ENCODE data around the gene OTUD6A. TPM values are rescaled to one million over a fixed set of nuclear protein-coding genes. Genes with fewer than 3 reads are reported as not detected.

OTUD6A gene
- polyA plus RNA-seq, 5 donors: not detected

Other genes with a start within 250 kb of the OTUD6A start
- not detected for gene AWAT2, start 12.5 kb upstream of the OTUD6A start, polyA plus RNA-seq (ENCODE audit: insufficient read depth in 1 of 5, insufficient read length in 5 of 5, low replicate concordance in 1 of 5)
- gene IGBP1, start 71.0 kb downstream of the OTUD6A start, polyA plus RNA-seq (ENCODE audit: insufficient read depth in 1 of 5, insufficient read length in 5 of 5, low replicate concordance in 1 of 5): 100 to 1,000 TPM in 4 of 5 donors, 10 to 100 TPM in 1; 83.4 to 120 (median 111) TPM
- under 1 TPM in 1 of 5 donors, not detected in 4; 0.09 TPM for gene DGAT2L6, start 115.0 kb downstream of the OTUD6A start, polyA plus RNA-seq (ENCODE audit: insufficient read depth in 1 of 5, insufficient read length in 5 of 5, low replicate concordance in 1 of 5)
- gene AWAT1, start 172.2 kb downstream of the OTUD6A start, polyA plus RNA-seq (ENCODE audit: insufficient read depth in 1 of 5, insufficient read length in 5 of 5, low replicate concordance in 1 of 5): under 1 TPM in 3 of 5 donors, not detected in 2; 0.08 to 0.40 (median 0.14) TPM
- gene P2RY4, start 197.7 kb downstream of the OTUD6A start, polyA plus RNA-seq (ENCODE audit: insufficient read depth in 1 of 5, insufficient read length in 5 of 5, low replicate concordance in 1 of 5): under 1 TPM; 0.33 to 0.62 (median 0.40) TPM
- 1 to 10 TPM in 3 of 5 donors, under 1 TPM in 2; 0.56 to 2.1 (median 1.3) TPM for gene ARR3, start 205.9 kb downstream of the OTUD6A start, polyA plus RNA-seq (ENCODE audit: insufficient read depth in 1 of 5, insufficient read length in 5 of 5, low replicate concordance in 1 of 5)
- gene RAB41, start 219.7 kb downstream of the OTUD6A start, polyA plus RNA-seq (ENCODE audit: insufficient read depth in 1 of 5, insufficient read length in 5 of 5, low replicate concordance in 1 of 5): 1 to 10 TPM in 4 of 5 donors, under 1 TPM in 1; 0.73 to 1.3 (median 1.2) TPM
- 10 to 100 TPM; 47.6 to 66.6 (median 55.5) TPM for gene PDZD11, start 227.5 kb downstream of the OTUD6A start, polyA plus RNA-seq (ENCODE audit: insufficient read depth in 1 of 5, insufficient read length in 5 of 5, low replicate concordance in 1 of 5)
- gene KIF4A, start 227.6 kb downstream of the OTUD6A start, polyA plus RNA-seq (ENCODE audit: insufficient read depth in 1 of 5, insufficient read length in 5 of 5, low replicate concordance in 1 of 5): 10 to 100 TPM; 10.0 to 30.4 (median 17.7) TPM